ENCODE measurements around the gene KLK13.

KLK13 gene

GRCh38 chr19:51078104-51078503 is 13.2 kb upstream of the KLK13 start:
- no peak for TF ChIP-seq ZNF565 (CRISPR knock-in tag; conservative IDR thresholded peaks at IDR 0.05; ENCODE audit: low read depth)
- TF ChIP-seq SNAI2 (CRISPR knock-in tag; IDR thresholded peaks at IDR 0.05) = no peak
- TF ChIP-seq GLIS3 (CRISPR knock-in tag; IDR thresholded peaks at IDR 0.05) = no peak
- no peak for TF ChIP-seq PPARA (CRISPR knock-in tag; IDR thresholded peaks at IDR 0.05; ENCODE audit: borderline replicate concordance)
- TF ChIP-seq TCF4 (CRISPR knock-in tag; IDR thresholded peaks at IDR 0.05; ENCODE audit: borderline replicate concordance) = no peak
- no peak for TF ChIP-seq RARB (CRISPR knock-in tag; IDR thresholded peaks at IDR 0.05)
- no peak for TF ChIP-seq PATZ1 (CRISPR knock-in tag; IDR thresholded peaks at IDR 0.05; ENCODE audit: borderline replicate concordance)
- TF ChIP-seq ZFP30 (CRISPR knock-in tag; IDR thresholded peaks at IDR 0.05) = no peak
- TF ChIP-seq ZFP3 (CRISPR knock-in tag; IDR thresholded peaks at IDR 0.05) = no peak
- TF ChIP-seq ZNF8 (CRISPR knock-in tag; IDR thresholded peaks at IDR 0.05) = no peak
- TF ChIP-seq ZC3H10 (CRISPR knock-in tag; IDR thresholded peaks at IDR 0.05) = no peak
- no peak for TF ChIP-seq POU6F1 (CRISPR knock-in tag; IDR thresholded peaks at IDR 0.05; ENCODE audit: borderline replicate concordance, low read depth)
- TF ChIP-seq ZNF70 (CRISPR knock-in tag; IDR thresholded peaks at IDR 0.05) = no peak
- TF ChIP-seq OSR1 (CRISPR knock-in tag; IDR thresholded peaks at IDR 0.05) = no peak
- TF ChIP-seq CREB5 (CRISPR knock-in tag; IDR thresholded peaks at IDR 0.05; ENCODE audit: low read depth) = no peak
- TF ChIP-seq CSDC2 (CRISPR knock-in tag; IDR thresholded peaks at IDR 0.05) = no peak
- no peak for TF ChIP-seq ISL1 (CRISPR knock-in tag; IDR thresholded peaks at IDR 0.05)
- no peak for TF ChIP-seq BACH2 (CRISPR knock-in tag; IDR thresholded peaks at IDR 0.05; ENCODE audit: borderline replicate concordance)
- no peak for ATAC-seq

- ATAC-seq = no peak
- TF ChIP-seq ZNF565 (CRISPR knock-in tag; conservative IDR thresholded peaks at IDR 0.05; ENCODE audit: low read depth) (no peak), ZNF70 (CRISPR knock-in tag; IDR thresholded peaks at IDR 0.05) (no peak)
Measured at GRCh38 chr19:51076631-51077213, 11.8 kb upstream of the KLK13 start.

- no peak for ATAC-seq
- TF ChIP-seq ZC3H10 (CRISPR knock-in tag; IDR thresholded peaks at IDR 0.05) = no peak
Measured at GRCh38 chr19:51075998-51076397, 11.1 kb upstream of the KLK13 start.

GRCh38 chr19:51071095-51071405 is 6.2 kb upstream of the KLK13 start:
- ATAC-seq = no peak
- no peak for TF ChIP-seq TCF4 (CRISPR knock-in tag; IDR thresholded peaks at IDR 0.05; ENCODE audit: borderline replicate concordance)
- no peak for TF ChIP-seq CSDC2 (CRISPR knock-in tag; IDR thresholded peaks at IDR 0.05)
- TF ChIP-seq BACH2 (CRISPR knock-in tag; IDR thresholded peaks at IDR 0.05; ENCODE audit: borderline replicate concordance) = no peak
- no peak for TF ChIP-seq ZFP3 (CRISPR knock-in tag; IDR thresholded peaks at IDR 0.05)
- TF ChIP-seq ZC3H10 (CRISPR knock-in tag; IDR thresholded peaks at IDR 0.05) = no peak
- no peak for TF ChIP-seq POU6F1 (CRISPR knock-in tag; IDR thresholded peaks at IDR 0.05; ENCODE audit: borderline replicate concordance, low read depth)
- no peak for TF ChIP-seq GLIS3 (CRISPR knock-in tag; IDR thresholded peaks at IDR 0.05)
- TF ChIP-seq PATZ1 (CRISPR knock-in tag; IDR thresholded peaks at IDR 0.05; ENCODE audit: borderline replicate concordance) = no peak
- no peak for TF ChIP-seq TSHZ2 (CRISPR knock-in tag; IDR thresholded peaks at IDR 0.05)
- TF ChIP-seq CREB5 (CRISPR knock-in tag; IDR thresholded peaks at IDR 0.05; ENCODE audit: low read depth) = no peak
- no peak for TF ChIP-seq ZNF565 (CRISPR knock-in tag; conservative IDR thresholded peaks at IDR 0.05; ENCODE audit: low read depth)
- no peak for TF ChIP-seq ZNF70 (CRISPR knock-in tag; IDR thresholded peaks at IDR 0.05)
- no peak for TF ChIP-seq OSR1 (CRISPR knock-in tag; IDR thresholded peaks at IDR 0.05)
- TF ChIP-seq SNAI2 (CRISPR knock-in tag; IDR thresholded peaks at IDR 0.05) = no peak
- no peak for TF ChIP-seq PPARA (CRISPR knock-in tag; IDR thresholded peaks at IDR 0.05; ENCODE audit: borderline replicate concordance)
- no peak for TF ChIP-seq TOX (CRISPR knock-in tag; IDR thresholded peaks at IDR 0.05; ENCODE audit: borderline replicate concordance)
- TF ChIP-seq RARB (CRISPR knock-in tag; IDR thresholded peaks at IDR 0.05) = no peak
- TF ChIP-seq ESRRG (CRISPR knock-in tag; IDR thresholded peaks at IDR 0.05) = no peak

Data from SK-N-SH treated with all-trans-retinoic acid at 6 μM for 48 hours (cell line).